Measurements from ENCODE around the gene IGLL1.
"Not testable (repeated sequence)": the region's sequence is repeated elsewhere in the genome, so short reads cannot be mapped to it uniquely, and the experiment has no call there.

The IGLL1 gene

DNA sequence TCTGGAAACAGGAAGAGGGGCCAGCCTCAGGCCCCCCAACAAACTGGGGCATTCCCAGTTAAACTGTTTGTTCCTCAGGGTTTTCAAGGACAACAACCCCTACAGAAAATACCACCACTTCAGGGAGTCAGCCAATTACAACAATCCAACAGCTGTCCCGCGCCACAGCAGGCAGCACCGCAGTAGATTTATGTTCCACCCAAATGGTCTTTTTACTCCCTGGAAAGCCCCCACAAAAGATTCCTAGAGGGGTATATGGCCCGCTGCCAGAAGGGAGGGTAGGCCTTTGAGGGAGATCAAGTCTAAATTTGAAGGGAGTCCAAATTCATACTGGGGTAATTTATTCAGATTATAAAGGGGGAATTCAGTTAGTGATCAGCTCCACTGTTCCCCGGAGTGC is 39.3 kb downstream of the IGLL1 start:
- DNase-seq (ENCODE audit: low read depth in 3 of 3) = not testable (repeated sequence)

DNA sequence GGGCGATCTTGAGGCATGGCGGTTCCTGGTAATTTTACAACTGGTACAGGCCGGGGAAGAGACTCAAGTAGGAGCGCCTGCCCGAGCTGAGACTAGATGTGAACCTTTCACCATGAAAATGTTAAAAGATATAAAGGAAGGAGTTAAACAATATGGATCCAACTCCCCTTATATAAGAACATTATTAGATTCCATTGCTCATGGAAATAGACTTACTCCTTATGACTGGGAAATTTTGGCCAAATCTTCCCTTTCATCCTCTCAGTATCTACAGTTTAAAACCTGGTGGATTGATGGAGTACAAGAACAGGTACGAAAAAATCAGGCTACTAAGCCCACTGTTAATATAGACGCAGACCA is 40.3 kb downstream of the IGLL1 start:
- DNase-seq (ENCODE audit: low read depth in 3 of 3) = not testable (repeated sequence)

DNA sequence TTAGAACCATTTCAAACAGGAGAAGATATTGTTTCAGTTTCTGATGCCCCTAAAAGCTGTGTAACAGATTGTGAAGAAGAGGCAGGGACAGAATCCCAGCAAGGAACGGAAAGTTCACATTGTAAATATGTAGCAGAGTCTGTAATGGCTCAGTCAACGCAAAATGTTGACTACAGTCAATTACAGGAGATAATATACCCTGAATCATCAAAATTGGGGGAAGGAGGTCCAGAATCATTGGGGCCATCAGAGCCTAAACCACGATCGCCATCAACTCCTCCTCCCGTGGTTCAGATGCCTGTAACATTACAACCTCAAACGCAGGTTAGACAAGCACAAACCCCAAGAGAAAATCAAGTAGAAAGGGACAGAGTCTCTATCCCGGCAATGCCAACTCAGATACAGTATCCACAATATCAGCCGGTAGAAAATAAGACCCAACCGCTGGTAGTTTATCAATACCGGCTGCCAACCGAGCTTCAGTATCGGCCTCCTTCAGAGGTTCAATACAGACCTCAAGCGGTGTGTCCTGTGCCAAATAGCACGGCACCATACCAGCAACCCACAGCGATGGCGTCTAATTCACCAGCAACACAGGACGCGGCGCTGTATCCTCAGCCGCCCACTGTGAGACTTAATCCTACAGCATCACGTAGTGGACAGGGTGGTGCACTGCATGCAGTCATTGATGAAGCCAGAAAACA is 40.8 kb downstream of the IGLL1 start:
- peak; percentile 36 to 75 (median 55) for DNase-seq (ENCODE audit: low read depth in 3 of 3)

DNA sequence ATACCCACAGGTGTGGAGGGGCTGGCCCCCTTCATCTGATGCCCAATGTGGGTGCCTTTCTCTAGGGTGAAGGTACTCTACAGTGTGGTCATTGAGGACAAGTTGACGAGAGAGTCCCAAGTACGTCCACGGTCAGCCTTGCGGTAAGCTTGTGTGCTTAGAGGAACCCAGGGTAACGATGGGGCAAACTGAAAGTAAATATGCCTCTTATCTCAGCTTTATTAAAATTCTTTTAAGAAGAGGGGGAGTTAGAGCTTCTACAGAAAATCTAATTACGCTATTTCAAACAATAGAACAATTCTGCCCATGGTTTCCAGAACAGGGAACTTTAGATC is 41.4 kb downstream of the IGLL1 start:
- not testable (repeated sequence) for DNase-seq (ENCODE audit: low read depth in 3 of 3)

DNA sequence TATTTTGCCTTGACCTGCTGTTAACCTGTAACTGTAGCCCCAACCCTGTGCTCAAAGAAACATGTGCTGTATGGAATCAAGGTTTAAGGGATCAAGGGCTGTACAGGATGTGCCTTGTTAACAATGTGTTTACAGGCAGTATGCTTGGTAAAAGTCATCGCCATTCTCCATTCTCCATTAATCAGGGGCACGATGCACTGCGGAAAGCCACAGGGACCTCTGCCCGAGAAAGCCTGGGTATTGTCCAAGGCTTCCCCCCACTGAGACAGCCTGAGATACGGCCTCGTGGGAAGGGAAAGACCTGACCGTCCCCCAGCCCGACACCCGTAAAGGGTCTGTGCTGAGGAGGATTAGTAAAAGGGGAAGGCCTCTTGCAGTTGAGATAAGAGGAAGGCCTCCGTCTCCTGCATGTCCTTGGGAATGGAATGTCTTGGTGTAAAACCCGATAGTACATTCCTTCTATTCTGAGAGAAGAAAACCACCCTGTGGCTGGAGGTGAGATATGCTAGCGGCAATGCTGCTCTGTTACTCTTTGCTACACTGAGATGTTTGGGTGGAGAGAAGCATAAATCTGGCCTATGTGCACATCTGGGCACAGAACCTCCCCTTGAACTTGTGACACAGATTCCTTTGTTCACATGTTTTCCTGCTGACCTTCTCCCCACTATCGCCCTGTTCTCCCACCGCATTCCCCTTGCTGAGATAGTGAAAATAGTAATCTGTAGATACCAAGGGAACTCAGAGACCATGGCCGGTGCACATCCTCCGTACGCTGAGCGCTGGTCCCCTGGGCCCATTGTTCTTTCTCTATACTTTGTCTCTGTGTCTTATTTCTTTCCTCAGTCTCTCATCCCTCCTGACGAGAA is 42.0 kb downstream of the IGLL1 start:
- not testable (repeated sequence) for DNase-seq (ENCODE audit: low read depth in 3 of 3)

DNA sequence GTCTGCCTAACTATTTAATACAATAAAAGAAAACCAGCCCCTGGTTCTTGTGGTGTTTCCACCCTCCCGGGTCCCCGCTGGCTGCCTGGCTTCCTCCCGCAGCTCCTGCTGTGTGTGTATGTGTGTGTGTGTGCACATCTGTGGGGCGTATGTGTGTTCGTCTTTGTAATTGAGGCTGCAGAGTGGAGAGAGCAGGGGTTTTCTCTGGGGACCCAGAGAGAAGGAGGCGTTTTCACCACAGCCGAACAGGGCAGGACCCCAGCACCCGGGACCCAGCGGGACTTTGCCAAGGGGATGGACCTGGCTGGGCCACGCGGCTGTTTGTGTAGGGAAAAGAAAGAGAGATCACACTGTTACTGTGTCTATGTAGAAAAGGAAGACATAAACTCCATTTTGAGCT is 42.7 kb downstream of the IGLL1 start:
- DNase-seq (ENCODE audit: low read depth in 3 of 3) = no peak

DNA sequence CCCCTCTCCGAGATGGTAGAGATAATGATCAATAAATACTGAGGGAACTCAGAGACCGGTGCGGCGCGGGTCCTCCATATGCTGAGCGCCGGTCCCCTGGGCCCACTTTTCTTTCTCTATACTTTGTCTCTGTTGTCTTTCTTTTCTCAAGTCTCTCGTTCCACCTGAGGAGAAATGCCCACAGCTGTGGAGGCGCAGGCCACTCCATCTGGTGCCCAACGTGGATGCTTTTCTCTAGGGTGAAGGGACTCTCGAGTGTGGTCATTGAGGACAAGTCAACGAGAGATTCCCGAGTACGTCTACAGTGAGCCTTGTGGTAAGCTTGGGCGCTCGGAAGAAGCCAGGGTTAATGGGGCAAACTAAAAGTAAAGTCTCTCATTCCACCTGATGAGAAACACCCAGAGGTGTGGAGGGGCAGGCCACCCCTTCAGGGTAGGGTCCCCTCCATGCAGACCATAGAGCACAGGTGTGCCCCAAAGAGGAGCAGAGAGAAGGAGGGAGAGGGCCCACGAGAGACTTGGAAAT is 43.2 kb downstream of the IGLL1 start:
- DNase-seq (ENCODE audit: low read depth in 3 of 3) = no peak

DNA sequence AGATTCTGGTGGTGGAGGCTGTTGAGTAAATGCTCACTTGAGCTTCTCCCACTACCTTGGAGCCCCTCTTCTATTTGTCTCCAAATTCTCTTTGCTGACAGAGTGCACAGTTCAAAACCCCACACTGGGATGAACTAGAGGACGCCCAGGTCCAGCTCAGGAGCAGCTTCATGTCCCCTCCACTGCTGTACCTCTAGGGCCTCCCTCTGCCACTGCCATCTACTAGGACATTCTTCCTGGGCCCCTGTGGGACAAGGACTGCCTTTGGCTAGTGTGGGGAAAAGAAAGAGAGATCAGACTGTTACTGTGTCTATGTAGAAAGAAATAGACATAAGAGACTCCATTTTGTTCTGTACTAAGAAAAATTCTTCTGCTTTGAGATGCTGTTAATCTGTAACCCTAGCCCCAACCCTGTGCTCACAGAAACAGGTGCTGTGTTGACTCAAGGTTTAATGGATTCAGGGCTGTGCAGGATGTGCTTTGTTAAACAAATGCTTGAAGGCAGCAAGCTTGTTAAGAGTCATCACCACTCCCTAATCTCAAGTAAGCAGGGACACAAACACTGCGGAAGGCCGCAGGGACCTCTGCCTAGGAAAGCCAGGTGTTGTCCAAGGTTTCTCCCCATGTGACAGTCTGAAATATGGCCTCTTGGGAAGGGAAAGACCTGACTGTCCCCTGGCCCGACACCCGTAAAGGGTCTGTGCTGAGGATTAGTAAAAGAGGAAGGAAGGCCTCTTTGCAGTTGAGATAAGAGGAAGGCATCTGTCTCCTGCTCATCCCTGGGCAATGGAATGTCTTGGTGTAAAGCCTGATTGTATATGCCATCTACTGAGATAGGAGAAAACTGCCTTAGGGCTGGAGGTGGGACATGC is 44.1 kb downstream of the IGLL1 start:
- DNase-seq (ENCODE audit: low read depth in 3 of 3) = not testable (repeated sequence)

DNA sequence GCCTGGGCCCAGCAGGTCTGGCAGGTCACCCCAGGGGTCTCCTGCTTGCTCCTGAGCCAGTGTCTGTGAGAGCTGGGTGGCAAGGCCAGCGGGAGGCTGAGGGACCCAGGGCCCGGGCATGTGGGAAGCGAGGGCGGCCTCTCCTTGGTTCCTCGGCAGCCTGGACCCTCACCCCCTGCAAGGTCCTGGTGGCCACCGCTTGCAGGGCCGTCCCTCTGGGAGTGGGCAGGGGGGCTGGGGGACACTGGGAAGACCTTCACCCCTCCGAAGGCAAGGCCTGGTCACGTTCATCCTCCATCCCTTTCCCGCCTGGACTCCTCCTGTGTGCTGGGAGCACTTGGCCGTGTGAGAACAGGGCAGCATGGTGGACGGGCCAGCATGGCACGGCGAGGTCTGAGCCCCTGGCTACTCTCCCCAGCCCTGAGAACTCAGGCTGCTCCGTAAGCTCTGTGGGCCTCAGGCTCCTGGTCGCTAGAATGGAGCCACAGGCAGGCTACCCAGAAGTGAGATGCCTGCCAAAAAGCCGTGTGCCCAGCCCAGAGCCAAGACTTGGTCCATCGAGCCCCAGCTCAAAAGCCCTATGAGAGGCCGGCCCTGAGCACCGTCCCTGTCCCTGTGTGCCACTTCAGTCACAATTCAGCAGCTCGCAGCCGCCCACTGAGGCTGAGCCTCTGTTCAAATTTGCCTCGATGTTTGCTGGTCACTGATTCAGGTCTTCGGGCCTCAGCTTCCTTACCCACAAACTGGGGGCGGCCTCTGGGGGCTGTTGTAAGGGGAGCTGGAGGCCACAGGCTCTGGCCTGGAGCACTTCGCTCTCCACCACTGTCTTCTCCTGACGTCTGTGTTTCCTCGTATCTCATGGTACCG is 45.0 kb downstream of the IGLL1 start:
- DNase-seq (ENCODE audit: low read depth in 3 of 3) = no peak

DNA sequence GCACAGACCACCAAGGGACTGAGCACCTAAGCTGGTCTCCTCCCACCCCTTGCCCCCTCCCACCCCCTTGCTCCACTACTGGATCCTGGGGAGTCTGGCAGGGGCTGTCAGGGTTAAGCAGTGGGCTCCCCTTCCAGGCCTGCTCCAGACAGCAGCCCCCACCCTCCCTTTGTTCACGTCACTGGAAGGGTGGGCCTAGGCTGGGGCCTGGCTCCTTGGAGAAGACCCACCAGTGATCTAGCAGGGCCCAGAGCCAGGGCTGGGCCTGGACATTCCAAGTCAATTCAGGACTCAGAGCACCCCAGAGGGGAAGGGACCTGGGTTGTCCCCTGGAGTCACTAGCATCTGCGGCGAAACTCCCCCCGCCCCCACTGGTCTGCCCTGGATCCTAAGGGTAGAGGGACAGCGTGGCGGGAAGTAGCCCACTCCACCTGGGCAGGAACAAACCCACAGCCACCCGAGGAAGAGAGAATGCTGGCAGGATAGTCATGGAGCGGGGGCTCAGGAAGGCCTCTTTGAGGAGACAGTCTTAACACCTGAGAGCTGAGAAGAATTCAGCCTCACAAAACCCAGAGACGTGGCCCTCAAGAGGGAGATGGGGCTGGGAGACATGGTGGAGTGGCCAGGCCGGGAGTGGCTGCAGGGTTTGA is 45.8 kb downstream of the IGLL1 start:
- DNase-seq (ENCODE audit: low read depth in 3 of 3) = no peak

DNA sequence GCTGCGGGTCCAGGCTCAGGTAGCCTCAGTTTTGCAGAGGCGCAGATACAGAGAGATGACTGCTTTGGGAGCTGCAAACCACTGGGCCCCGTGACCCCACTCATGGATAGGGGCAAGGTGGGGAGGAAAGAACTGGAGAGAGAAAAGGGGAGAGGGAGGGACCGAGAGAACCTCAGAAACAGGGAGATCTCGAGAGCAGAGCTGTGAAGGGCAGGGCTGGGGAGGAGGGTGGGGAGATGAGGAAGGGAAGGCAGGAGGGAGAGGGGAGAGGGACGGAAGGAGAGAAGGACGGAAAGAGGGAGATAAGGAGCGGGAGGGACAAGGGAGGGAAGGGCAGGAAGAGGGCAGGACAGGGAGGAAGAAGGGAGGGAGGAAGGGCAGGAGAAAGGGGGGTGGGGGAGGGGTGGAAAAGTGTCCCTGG is 46.3 kb downstream of the IGLL1 start:
- DNase-seq (ENCODE audit: low read depth in 3 of 3) = no peak

DNA sequence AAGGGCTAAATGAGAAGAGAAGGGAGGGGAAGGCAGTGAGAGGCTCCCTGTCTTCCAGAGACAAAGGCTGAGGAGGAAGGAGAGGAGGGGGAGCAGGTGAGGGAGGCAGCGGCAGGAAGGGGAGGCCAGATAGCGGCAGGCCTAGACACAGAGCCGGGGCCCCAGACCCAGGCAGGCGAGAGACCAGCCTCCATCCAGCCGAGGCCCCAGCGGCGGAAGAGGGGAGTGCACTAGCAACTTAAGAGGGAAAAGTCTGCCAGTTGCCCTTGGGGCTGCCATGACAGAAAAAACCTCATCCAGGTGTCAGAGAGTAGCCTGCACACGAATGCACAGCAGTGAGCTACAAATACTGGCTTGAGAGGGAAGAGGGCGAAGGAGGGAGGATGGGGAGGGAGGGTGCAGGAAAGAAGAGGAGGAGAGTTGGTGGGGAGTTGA is 46.7 kb downstream of the IGLL1 start:
- DNase-seq (ENCODE audit: low read depth in 3 of 3) = peak in 1 of 3 experiments; percentile 48

DNA sequence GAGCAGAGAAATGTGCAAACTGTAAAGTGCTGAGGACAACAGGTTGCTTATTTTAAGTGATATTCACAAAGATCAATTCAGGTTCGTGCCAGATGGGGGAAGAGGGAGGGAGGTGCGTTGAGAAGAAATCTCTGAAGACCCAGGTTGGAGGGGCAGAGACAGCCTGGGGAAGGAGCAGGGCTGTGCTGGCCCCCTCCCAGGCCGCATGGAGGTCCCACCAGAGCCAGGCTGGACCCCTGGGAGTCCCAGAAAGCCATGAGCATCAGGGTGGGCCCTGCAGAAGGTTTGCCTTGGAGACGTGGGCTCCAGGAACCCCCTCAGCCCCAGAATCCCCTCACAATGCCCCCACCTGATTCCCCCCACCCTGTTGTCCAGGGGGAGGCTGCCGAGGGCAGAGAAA is 47.4 kb downstream of the IGLL1 start:
- DNase-seq (ENCODE audit: low read depth in 3 of 3) = no peak

DNA sequence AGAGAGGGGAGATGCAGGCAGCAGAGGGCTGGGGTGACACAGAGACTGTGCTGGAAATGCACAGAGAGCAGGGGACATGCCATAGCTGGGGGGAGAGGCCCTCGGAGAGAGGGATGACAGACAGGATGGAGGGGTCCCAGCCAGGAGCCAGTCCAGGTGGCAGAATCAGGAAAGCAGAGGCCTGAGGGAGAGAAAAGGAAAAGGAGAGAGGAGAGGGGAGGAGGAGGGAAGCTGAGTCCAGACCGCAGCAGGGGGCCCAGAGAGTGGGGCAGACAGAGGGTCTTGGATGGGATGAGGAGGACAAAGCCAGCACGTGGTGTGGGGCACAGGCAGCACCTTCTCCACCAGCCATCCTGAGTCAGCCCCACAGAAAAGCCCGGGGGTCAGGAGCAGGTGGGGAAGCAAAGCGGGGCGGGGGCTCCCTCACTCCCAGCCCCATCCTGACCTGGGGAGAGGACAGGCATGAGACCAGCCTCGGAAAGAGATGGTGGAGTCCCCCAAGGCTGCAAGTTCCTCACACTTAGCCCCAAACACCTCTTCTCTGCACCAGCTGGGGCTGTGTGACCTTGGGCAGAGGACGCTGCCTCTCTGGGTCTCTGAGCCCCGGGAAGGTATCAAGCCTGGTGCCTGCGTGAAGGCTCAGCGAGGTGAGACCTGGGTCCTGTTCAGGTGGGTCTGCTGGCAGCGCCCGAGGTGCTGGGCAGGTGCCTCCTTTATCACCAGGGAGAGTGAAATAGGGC is 48.0 kb downstream of the IGLL1 start:
- DNase-seq (ENCODE audit: low read depth in 3 of 3) = no peak

DNA sequence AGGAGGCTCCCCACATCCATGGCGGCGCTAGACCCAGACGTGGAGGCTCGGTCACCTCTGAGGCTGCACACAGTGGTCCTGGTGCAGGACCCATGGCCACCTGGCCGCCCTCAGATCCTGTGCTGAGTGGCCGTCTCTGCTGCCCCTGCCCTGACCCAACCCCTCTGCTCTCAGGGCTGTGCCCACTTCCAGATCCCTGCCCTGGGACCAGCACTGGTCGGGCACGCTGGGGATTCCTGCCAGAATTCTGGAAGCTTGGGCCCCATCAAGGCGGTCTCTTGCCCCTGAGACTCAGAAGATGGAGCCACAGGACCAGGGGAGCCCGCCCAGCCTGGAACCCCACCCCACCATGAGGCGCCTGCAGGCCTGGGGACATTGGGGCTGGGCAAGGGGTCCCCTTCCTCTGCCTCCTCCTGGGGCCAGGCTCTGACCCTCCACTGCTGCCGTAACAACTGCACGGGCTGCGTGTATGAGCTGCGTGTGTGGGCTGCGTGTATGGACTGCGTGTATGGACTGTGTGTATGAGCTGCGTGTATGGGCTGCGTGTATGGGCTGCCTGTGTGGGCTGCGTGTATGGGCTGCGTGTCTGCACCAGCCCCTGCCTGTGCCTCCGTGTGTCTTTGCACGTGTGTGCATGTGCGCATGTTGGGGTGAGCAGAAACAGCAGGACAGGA is 48.7 kb downstream of the IGLL1 start:
- no peak for DNase-seq (ENCODE audit: low read depth in 3 of 3)

DNA sequence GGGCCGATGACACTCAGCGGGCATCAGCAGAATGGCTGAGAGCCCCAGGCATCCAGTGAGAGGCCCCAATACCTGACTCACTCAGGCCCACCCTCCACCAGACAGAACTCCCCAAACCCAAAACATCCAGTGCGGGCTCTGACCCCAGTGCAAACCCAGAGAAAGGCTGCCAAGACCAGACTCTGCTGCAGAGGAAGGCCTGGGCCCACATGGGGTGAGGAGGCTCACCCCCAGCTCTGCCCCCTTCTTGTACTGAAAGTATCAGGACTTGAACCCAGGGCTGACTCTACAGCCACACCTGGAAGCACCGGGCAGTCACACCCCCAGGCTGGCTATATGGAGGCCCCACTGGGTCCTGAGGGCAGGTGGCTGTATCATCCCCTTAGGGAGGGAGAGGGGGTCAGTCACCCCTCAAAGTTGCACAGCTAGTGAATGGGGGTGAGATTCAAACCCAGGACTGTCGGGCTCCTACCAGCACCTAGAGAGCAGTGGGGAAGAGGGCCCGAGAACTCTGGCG is 49.3 kb downstream of the IGLL1 start:
- no peak for DNase-seq (ENCODE audit: low read depth in 3 of 3)

DNA sequence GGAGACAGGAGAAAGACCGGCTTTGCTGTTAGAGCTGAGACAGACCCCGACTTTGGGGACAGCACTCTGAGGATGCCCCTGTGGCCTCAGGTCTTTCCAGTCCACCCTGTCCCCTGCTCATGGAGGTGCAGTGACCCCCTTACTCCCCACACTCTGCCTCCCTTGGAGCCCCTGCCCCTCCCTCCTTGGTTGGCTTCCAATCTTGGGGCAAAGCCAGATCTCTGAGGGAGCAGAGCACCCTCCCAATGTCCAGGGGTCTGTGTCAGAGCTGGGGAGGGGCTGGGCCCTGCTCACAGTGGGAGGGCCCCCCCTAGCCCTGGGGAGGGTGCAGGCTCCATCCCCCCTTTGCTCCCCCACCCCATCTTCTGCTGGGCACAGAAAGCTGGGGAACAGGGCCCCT is 50.0 kb downstream of the IGLL1 start:
- DNase-seq (ENCODE audit: low read depth in 3 of 3) = no peak

DNA sequence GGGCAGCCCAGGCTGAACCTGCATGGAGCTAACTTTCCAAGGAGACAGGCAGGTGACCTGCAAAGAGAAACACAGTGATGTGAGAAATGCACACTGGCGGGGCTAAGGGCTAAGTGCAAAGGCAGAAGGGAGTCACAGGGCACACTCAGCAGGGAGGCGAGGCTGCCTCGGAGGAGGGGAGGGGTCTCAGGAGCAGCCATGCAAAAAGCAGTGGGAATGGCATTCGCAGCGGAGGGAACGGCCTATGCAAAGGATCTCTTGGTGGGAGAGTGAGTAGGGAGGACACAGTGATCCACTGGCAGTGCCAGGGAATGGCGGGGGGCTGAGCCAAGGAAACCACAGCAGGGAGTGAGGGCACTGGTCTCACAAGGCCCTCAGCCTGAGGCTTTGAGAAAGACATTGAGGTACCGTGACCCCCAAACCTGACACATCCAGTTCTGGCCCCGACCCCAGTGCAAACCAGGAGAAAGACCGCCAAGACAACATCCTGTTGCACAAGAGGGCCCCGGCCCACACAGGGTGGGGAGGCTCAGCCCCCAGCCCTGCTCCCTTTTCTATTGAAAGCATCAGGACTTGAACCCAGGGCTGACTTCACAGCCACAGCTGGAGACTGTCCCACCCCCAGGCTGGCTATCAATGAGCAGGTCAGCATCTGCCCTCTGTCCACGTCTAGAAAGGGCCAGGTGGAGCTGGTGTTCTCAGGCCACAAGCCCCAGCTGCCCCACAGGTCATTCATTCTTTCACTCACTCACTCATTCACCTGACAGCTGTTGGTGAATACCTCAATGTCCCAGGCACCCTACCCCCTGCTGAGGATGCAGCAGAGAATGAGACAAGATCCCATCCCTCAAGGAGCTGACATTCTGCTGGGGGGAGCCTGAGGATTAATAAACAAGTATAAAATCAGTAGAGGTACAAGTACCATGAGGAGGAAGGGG is 50.7 kb downstream of the IGLL1 start:
- DNase-seq (ENCODE audit: low read depth in 3 of 3) = no peak
